ENCODE measurements around the gene DLG4.

DNA sequence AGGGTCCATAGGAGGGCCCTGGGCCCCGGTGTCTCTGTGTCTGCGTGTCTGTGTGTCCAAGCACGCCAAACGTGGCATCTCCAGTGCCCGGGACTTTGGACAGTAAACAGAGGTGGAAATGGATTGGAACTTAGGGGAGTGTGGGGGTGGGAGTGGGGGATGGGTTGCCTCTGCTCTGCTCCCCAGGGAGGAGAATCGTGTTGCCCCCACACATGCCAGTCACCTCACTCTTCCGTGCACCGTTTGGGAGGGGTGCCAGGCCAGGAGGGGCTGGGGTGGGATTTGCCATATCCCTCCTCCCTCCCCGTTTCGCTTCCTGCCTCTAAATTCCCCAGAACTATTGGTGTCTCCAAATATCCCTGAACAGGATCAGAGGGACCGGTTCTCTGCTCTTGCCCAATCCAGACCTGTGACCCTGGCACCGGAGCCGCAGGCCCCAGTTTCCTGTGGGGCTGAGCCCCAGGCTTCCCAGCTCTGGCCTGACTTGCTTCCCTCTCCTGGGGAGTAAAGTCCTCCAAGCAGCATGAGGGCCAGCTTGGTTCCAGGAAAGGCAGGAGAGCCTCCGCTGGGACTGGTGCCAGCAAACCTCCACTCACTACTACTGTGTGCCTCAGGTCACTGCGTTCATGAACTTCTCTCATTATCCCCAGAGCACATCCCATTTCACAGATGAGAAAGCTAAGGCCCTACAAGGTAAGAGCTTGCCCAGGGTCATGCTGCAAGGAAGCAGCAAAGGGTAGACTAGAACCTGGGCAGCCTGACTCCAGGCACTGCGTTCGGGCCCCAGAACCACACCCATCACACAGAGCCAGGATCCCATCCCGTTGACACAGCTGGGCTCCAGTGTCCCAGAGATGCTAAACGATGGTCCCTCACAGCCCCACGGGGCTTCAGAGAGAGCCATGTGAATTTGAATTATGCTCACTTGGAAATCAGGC, 40.0 kb downstream of the DLG4 start, which contains the start of gene ASGR1:
- TF ChIP-seq POLR2A (IDR thresholded peaks at IDR 0.05) (no peak), EP300 (IDR thresholded peaks at IDR 0.05) (no peak)
- TF ChIP-seq, protein P1, sequence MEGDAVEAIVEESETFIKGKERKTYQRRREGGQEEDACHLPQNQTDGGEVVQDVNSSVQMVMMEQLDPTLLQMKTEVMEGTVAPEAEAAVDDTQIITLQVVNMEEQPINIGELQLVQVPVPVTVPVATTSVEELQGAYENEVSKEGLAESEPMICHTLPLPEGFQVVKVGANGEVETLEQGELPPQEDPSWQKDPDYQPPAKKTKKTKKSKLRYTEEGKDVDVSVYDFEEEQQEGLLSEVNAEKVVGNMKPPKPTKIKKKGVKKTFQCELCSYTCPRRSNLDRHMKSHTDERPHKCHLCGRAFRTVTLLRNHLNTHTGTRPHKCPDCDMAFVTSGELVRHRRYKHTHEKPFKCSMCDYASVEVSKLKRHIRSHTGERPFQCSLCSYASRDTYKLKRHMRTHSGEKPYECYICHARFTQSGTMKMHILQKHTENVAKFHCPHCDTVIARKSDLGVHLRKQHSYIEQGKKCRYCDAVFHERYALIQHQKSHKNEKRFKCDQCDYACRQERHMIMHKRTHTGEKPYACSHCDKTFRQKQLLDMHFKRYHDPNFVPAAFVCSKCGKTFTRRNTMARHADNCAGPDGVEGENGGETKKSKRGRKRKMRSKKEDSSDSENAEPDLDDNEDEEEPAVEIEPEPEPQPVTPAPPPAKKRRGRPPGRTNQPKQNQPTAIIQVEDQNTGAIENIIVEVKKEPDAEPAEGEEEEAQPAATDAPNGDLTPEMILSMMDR (IDR thresholded peaks at IDR 0.05) = no peak

Data from ovary (tissue), 3 donors.